Adrenal gland (tissue), 12 donors: ENCODE measurements around the gene CAMK4. TPM values are rescaled to one million over a fixed set of nuclear protein-coding genes. Genes with fewer than 3 reads are reported as not detected.

Source experiments
- DNase-seq, 7 donors: peaks; one replicate each; pipeline ENCODE4 v3.0.0-alpha.2; 2019 to 2020
- H3K27ac ChIP-seq, 5 donors: fragments of 200-600 bp; sonication (generic) in 4 of 5; 1 replicate in 3 of 5; 2 replicates in 2 of 5; pipeline versions ENCODE4 v1.5.1 to v1.8.0; 2016 to 2020; ENCODE audit warnings: mild to moderate bottlenecking in 1 of 5
- H3K27me3 ChIP-seq: fragments of 200-600 bp; 2 replicates; pipeline ENCODE4 v1.8.0; 2021
- H3K36me3 ChIP-seq, 2 donors: fragments of 200-600 bp; replicated peaks in 1 of 2; 1 replicate in 1 of 2; 2 replicates in 1 of 2; pipeline versions ENCODE4 v1.5.1 to v1.8.0; 2018 to 2022
- H3K4me1 ChIP-seq, 2 donors: fragments of 200-600 bp; replicated peaks in 1 of 2; 1 replicate in 1 of 2; 2 replicates in 1 of 2; pipeline versions ENCODE4 v1.5.1 to v1.8.0; 2018 to 2021
- H3K4me3 ChIP-seq, 4 donors: fragments of 200-600 bp; sonication (generic) in 3 of 4; one replicate each; pipeline ENCODE4 v1.5.1; 2016 to 2018
- H3K9me3 ChIP-seq, 3 donors: fragments of 200-600 bp; sonication (generic) in 1 of 3; replicated peaks in 1 of 3; 1 replicate in 2 of 3; 2 replicates in 1 of 3; pipeline versions ENCODE4 v1.5.1 to v1.8.0; 2016 to 2021
- CTCF ChIP-seq, 6 experiments: fragments of 450-650 bp in 4 of 6; fragments of 200-600 bp in 2 of 6; sonication (generic) in 1 of 6; IDR thresholded peaks; 1 replicate in 5 of 6; 2 replicates in 1 of 6; pipeline versions ENCODE4 v1.5.1 to v1.8.0; 2016 to 2021; ENCODE audit warnings: antibody characterized with exemption in 6 of 6, mild to moderate bottlenecking in 2 of 6, moderate library complexity in 1 of 6
- POLR2A ChIP-seq, 2 donors: fragments of 450-650 bp; IDR thresholded peaks; one replicate each; pipeline ENCODE4 v1.6.1; 2017; ENCODE audit warnings: antibody characterized with exemption in 2 of 2, mild to moderate bottlenecking in 2 of 2, moderate library complexity in 1 of 2
- WGBS, 4 donors: extraction: QIAGEN DNeasy Blood & Tissue Kit in 2 of 4; methylation state at CpG; one replicate each; pipeline versions ENCODE4 v1.1.5 to v1.1.7; 2013 to 2017; 5-methylcytosine and 5-hydroxymethylcytosine counted together
- intact Hi-C, 2 donors: fragments of 100-400 bp; cut with DNase I; formaldehyde crosslinking; loops; one replicate each; pipeline versions ENCODE4 v1.14.1 to v1.15.0; 2022 to 2023
- polyA plus RNA-seq, 3 donors: library from polyadenylated mRNA; stranded (reverse); fragments of 200-250 nt in 2 of 3; fragments of 350-450 nt in 1 of 3; fragmentation: Illumina TruSeq in 1 of 3; extraction: RNeasy Lipid Tissue Mini Kit (QIAGEN cat#74804) in 1 of 3; gene quantifications; one replicate each; pipeline ENCODE4 v1.2.3, GENCODE V29; 2013 to 2014
- total RNA-seq, 9 donors: library from RNA; depleted of rRNA in 4 of 9; stranded (reverse); fragments of >200 nt in 4 of 9; fragments of 120-200 nt in 1 of 9; fragmentation: NEBNext Ultra II Directional in 1 of 9; extraction: Animal tissue kit (Norgen Biotek cat#: 25700) in 1 of 9; gene quantifications; one replicate each; pipeline versions ENCODE4 v1.1.0 to v1.2.4, GENCODE V29; 2013 to 2023
- donor health status: healthy with polysubstance abuse.
- donor health status: Bipolar disorder and iron deficiency.
- donor health status: DM: yes; HTN: yes; CAD: no.
- donor health status: DM: no; HTN: no; CAD: no.
- donor health status: DM: no; HTN: no; CAD: no.
- donor health status: DM: yes; HTN: yes; CAD: no.

Gene CAMK4
- total and polyA plus RNA-seq, 12 donors = 0.06 to 9.2 (median 2.0) TPM

- DNase-seq = no peak
- intact Hi-C loops = no loop called here
- no peaks in the 10 kb centered on the region for H3K36me3 ChIP-seq
- H3K27me3 ChIP-seq = no peaks in the 10 kb centered on the region
- H3K4me3 ChIP-seq = no peak overlapping the region
- H3K27ac ChIP-seq = no peak overlapping the region
- 9 to 24% (median 11%) methylated on average over 1 of the region's 1 CpG for WGBS, 4 donors
- no peaks in the 10 kb centered on the region for H3K4me1 ChIP-seq
- no peaks in the 10 kb centered on the region for H3K9me3 ChIP-seq
- TF ChIP-seq CTCF (IDR thresholded peaks at IDR 0.05) (no peak), POLR2A (IDR thresholded peaks at IDR 0.05) (no peak)
Measured at GRCh38 chr5:111320953-111321352, 96.8 kb downstream of the CAMK4 start.

- TF ChIP-seq POLR2A (IDR thresholded peaks at IDR 0.05) = no peak
- TF ChIP-seq CTCF (IDR thresholded peaks at IDR 0.05) = no peak
- Histone ChIP-seq H3K36me3 (no peaks in the 10 kb centered on the region), H3K4me1 (no peaks in the 10 kb centered on the region), H3K27ac (no peak overlapping the region), H3K27me3 (no peaks in the 10 kb centered on the region), H3K4me3 (no peak overlapping the region), H3K9me3 (no peaks in the 10 kb centered on the region)
- intact Hi-C loops = no loop called here
- DNase-seq = no peak
Measured at GRCh38 chr5:111321376-111321775, 97.2 kb downstream of the CAMK4 start.

GRCh38 chr5:111326551-111326950 is 102.4 kb downstream of the CAMK4 start:
- intact Hi-C loops = no loop called here
- Histone ChIP-seq H3K4me1 (no peaks in the 10 kb centered on the region), H3K4me3 (no peak overlapping the region), H3K27ac (no peak overlapping the region), H3K36me3 (no peaks in the 10 kb centered on the region), H3K9me3 (no peaks in the 10 kb centered on the region), H3K27me3 (no peaks in the 10 kb centered on the region)
- WGBS, 4 donors = 71 to 80% (median 75%) methylated on average over 4 of the region's 4 CpGs
- no peak for DNase-seq
- TF ChIP-seq POLR2A (IDR thresholded peaks at IDR 0.05) = no peak
- no peak for TF ChIP-seq CTCF (IDR thresholded peaks at IDR 0.05)

- no peak overlapping the region for H3K27ac ChIP-seq
- no peak for DNase-seq
- H3K9me3 ChIP-seq = no peaks in the 10 kb centered on the region
- intact Hi-C loops = no loop called here
- no peak for TF ChIP-seq POLR2A (IDR thresholded peaks at IDR 0.05)
- TF ChIP-seq CTCF (IDR thresholded peaks at IDR 0.05) = no peak
- no peaks in the 10 kb centered on the region for H3K27me3 ChIP-seq
- H3K4me1 ChIP-seq = no peaks in the 10 kb centered on the region
- 65 to 91% (median 69%) methylated on average over 1 of the region's 1 CpG for WGBS, 4 donors
- H3K4me3 ChIP-seq = no peak overlapping the region
- H3K36me3 ChIP-seq = no peaks in the 10 kb centered on the region
Measured at GRCh38 chr5:111337133-111337532, 112.9 kb downstream of the CAMK4 start.
